PC-3 (cell line): ENCODE measurements around the gene CDKN1A. TPM values are rescaled to one million over a fixed set of nuclear protein-coding genes. Genes with fewer than 3 reads are reported as not detected.

Experiments
- ATAC-seq: fragments of 200-7000 bp; cut with Tn5 transposase; 2 replicates; pipeline ENCODE4 v1.9.1; 2020; ENCODE audit warnings: mild to moderate bottlenecking, moderate library complexity
- BruUV-seq: library from RNA; stranded (reverse); fragments of 400-500 nt; replicated peaks from 2 replicates; lab custom pipeline; 2021; lab: Mats Ljungman, UMichigan
- CTCF ChIA-PET: fragments of 300-600 bp; sonication (Branson Sonifier 250); formaldehyde crosslinking; loops from one replicate; lab custom pipeline; 2022; ENCODE audit warnings: antibody characterized with exemption; lab: Charles Lee
- POLR2A ChIA-PET: fragments of 300-600 bp; sonication (Branson Sonifier 250); formaldehyde crosslinking; loops from one replicate; lab custom pipeline; 2022; ENCODE audit warnings: antibody characterized with exemption; ENCODE audit not compliant: unreplicated experiment; lab: Charles Lee
- DNase-seq: peaks from one replicate; pipeline ENCODE4 v3.0.0-alpha.2; 2015
- H2AFZ ChIP-seq: fragments of 300-600 bp; sonication (generic); 2 replicates; pipeline ENCODE4 v1.6.0; 2016; ENCODE audit warnings: antibody characterized with exemption, low read length
- H3F3A ChIP-seq: fragments of 300-600 bp; sonication (generic); one replicate; pipeline ENCODE4 v1.6.0; 2017; ENCODE audit warnings: antibody characterized with exemption, low read length, control low read depth, mild to moderate bottlenecking; ENCODE audit not compliant: unreplicated experiment
- H3K27ac ChIP-seq: fragments of 300-600 bp; sonication (generic); 2 replicates; pipeline ENCODE4 v1.5.1; 2016; ENCODE audit warnings: mild to moderate bottlenecking, low read length
- H3K27me3 ChIP-seq: fragments of 300-600 bp; sonication (generic); 2 replicates; pipeline ENCODE4 v1.6.1; 2016; ENCODE audit warnings: low read length, mixed read lengths
- H3K36me3 ChIP-seq: fragments of 300-600 bp; sonication (generic); 2 replicates; pipeline ENCODE4 v1.6.1; 2016; ENCODE audit warnings: low read depth, mixed run types, low read length, mixed read lengths
- H3K4me1 ChIP-seq: fragments of 300-600 bp; sonication (generic); 2 replicates; pipeline ENCODE4 v1.5.1; 2016; ENCODE audit warnings: low read length; ENCODE audit not compliant: insufficient read depth
- H3K4me2 ChIP-seq: fragments of 300-600 bp; sonication (generic); 2 replicates; pipeline ENCODE4 v1.6.0; 2016; ENCODE audit warnings: low read length
- H3K4me3 ChIP-seq: fragments of 300-600 bp; sonication (generic); 2 replicates; pipeline ENCODE4 v1.5.1; 2016; ENCODE audit warnings: mild to moderate bottlenecking, low read length, mixed read lengths
- H3K79me2 ChIP-seq: fragments of 300-600 bp; sonication (generic); 2 replicates; pipeline ENCODE4 v1.6.1; 2017; ENCODE audit warnings: low read length, mixed read lengths
- H3K9ac ChIP-seq: fragments of 300-600 bp; sonication (generic); 2 replicates; pipeline ENCODE4 v1.6.0; 2016; ENCODE audit warnings: mild to moderate bottlenecking, low read length
- H3K9me2 ChIP-seq: fragments of 300-600 bp; sonication (generic); replicated peaks from 2 replicates; pipeline ENCODE4 v1.6.1; 2016; ENCODE audit warnings: mixed run types, low read length, mixed read lengths
- H3K9me3 ChIP-seq: fragments of 300-600 bp; sonication (generic); 2 replicates; pipeline ENCODE4 v1.6.1; 2016; ENCODE audit warnings: low read length, mixed read lengths
- H4K20me1 ChIP-seq: fragments of 300-600 bp; sonication (generic); 2 replicates; pipeline ENCODE4 v1.6.1; 2016; ENCODE audit warnings: low read length, mixed read lengths
- EZH2 ChIP-seq: fragments of 300-600 bp; sonication (generic); IDR thresholded peaks from one replicate; pipeline ENCODE4 v1.6.1; 2017; ENCODE audit warnings: antibody characterized with exemption, mild to moderate bottlenecking, low read length; ENCODE audit not compliant: unreplicated experiment
- EZH2phosphoT487 ChIP-seq: fragments of 300-600 bp; sonication (generic); IDR thresholded peaks from 2 replicates; pipeline ENCODE4 v1.6.1; 2018; ENCODE audit warnings: mild to moderate bottlenecking, antibody characterized with exemption, low read length, borderline replicate concordance
- intact Hi-C: fragments of 100-400 bp; cut with micrococcal nuclease; formaldehyde crosslinking; loops from 2 replicates; pipeline ENCODE4 v1.9.0; 2023
- total RNA-seq: library from RNA; depleted of rRNA; stranded (reverse); fragments of >200 nt; gene quantifications from 2 replicates; pipeline ENCODE4 v1.2.3, GENCODE V29; 2014
- TF ChIP-seq, protein P1 (sequence below): fragments of 300-600 bp; sonication (generic); conservative IDR thresholded peaks from 2 replicates; pipeline ENCODE4 v1.5.1; 2017; ENCODE audit warnings: antibody characterized with exemption, low read depth, mild to moderate bottlenecking, low read length

CDKN1A gene
- total RNA-seq, 1 experiment from 2014 or later, result 79.5 TPM

DNA sequence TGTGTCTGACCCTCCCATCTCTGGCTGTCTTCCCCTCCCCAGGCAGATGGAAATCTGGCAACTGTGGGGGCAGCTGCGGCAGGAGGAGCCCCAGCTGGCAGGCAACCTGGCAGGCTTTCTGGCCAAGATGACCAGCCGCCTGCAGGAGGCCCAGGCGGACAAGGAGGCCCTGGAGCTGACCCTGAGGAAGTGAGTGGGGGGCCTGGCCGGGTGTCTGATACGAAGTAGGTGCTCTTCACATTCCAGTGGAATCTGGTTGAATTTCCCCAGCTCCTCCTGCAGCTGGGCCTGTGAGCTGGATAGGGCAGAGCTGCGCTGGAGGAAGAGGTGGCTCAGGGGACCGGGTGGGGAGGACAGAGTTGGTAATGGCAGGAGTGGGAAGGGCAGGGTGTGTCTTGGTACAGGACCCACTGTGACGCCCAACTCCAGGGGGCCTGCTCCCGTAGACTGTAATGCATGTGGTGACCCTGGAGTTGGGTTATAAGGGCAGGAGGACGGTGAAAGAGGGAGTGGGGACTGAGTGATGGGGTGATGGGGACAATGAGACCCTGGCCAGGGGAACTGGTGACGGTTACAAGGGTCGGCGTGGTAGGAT, 38.8 kb downstream of the CDKN1A start:
- intact Hi-C loops, result no loop called here
- ATAC-seq (no peak), DNase-seq (no peak)
- H2AFZ ChIP-seq, result no peak overlapping the region
- ChIA-PET POLR2A (no interaction called here), CTCF (no interaction called here)
- TF ChIP-seq, protein P1, sequence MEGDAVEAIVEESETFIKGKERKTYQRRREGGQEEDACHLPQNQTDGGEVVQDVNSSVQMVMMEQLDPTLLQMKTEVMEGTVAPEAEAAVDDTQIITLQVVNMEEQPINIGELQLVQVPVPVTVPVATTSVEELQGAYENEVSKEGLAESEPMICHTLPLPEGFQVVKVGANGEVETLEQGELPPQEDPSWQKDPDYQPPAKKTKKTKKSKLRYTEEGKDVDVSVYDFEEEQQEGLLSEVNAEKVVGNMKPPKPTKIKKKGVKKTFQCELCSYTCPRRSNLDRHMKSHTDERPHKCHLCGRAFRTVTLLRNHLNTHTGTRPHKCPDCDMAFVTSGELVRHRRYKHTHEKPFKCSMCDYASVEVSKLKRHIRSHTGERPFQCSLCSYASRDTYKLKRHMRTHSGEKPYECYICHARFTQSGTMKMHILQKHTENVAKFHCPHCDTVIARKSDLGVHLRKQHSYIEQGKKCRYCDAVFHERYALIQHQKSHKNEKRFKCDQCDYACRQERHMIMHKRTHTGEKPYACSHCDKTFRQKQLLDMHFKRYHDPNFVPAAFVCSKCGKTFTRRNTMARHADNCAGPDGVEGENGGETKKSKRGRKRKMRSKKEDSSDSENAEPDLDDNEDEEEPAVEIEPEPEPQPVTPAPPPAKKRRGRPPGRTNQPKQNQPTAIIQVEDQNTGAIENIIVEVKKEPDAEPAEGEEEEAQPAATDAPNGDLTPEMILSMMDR, result no peak
- TF ChIP-seq EZH2phosphoT487, result no peak
- TF ChIP-seq EZH2, result no peak
- no peaks in the 10 kb centered on the region for H3K27me3 ChIP-seq
- no peak overlapping the region for H3K4me2 ChIP-seq
- no peak overlapping the region for H3K9ac ChIP-seq
- H3K36me3 ChIP-seq, result no peaks in the 10 kb centered on the region
- H3K4me1 ChIP-seq, result no peaks in the 10 kb centered on the region
- H3F3A ChIP-seq, result no peaks in the 10 kb centered on the region
- no peaks in the 10 kb centered on the region for H4K20me1 ChIP-seq
- BruUV-seq, result no TSS peak
- no peak overlapping the region for H3K27ac ChIP-seq
- H3K79me2 ChIP-seq, result no peaks in the 10 kb centered on the region
- no peaks in the 10 kb centered on the region for H3K9me2 ChIP-seq
- no peaks in the 10 kb centered on the region for H3K9me3 ChIP-seq
- no peak overlapping the region for H3K4me3 ChIP-seq

DNA sequence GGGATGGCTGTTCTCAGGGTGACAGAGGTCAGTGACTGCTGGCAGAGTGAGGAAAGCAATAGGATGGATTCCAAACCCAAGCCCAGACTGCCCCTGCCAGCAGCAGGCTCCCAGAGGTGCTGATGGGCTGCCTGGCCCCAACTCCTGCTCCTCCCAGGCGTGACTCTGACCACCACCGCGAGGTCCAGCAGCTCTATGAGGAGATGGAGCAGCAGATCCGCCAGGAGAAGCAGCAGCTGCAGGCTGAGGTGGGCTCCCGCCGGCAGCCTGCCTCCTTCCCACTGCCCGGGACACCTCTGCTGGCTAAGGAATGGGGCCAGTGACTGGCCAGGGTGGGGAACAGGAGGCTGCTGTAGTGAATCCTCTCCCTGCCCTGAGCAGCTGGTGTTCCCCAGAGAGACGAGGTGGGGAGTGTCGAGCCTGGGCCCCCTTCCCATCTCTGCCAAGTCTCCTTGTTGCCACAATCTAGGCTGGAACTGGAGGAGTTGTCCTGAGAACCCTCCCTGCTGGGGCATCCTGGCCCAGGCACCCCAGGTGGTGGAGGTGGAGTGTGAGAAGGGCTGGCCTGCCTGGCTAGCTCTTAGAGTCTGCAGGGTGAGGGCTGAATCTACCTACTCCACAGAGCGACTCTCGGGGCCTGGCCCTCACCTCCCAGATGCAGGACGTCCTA, 39.5 kb downstream of the CDKN1A start:
- CTCF ChIA-PET, result no interaction called here
- intact Hi-C loops, result no loop called here

More for the DNA sequence above, 39.5 kb downstream of the CDKN1A start:
- no TSS peak for BruUV-seq
- Histone ChIP-seq H3K79me2 (no peaks in the 10 kb centered on the region), H3K4me1 (no peaks in the 10 kb centered on the region), H2AFZ (no peak overlapping the region), H3K4me3 (no peak overlapping the region), H3K27me3 (no peaks in the 10 kb centered on the region), H3K4me2 (no peak overlapping the region), H3K27ac (no peak overlapping the region), H4K20me1 (no peaks in the 10 kb centered on the region), H3F3A (no peaks in the 10 kb centered on the region), H3K9me3 (no peaks in the 10 kb centered on the region), H3K36me3 (no peaks in the 10 kb centered on the region), H3K9ac (no peak overlapping the region), H3K9me2 (no peaks in the 10 kb centered on the region)
- DNase-seq (no peak), ATAC-seq (no peak)
- POLR2A ChIA-PET, result no interaction called here
- TF ChIP-seq, protein P1, result no peak
- TF ChIP-seq EZH2 (no peak), EZH2phosphoT487 (no peak)
